ENCODE results near the gene PRG2. TPM values are rescaled to one million over a fixed set of nuclear protein-coding genes. Genes with fewer than 3 reads are reported as not detected.

PRG2 gene
- total RNA-seq, 1 experiment from 2014 or later: 0.57 TPM

DNA sequence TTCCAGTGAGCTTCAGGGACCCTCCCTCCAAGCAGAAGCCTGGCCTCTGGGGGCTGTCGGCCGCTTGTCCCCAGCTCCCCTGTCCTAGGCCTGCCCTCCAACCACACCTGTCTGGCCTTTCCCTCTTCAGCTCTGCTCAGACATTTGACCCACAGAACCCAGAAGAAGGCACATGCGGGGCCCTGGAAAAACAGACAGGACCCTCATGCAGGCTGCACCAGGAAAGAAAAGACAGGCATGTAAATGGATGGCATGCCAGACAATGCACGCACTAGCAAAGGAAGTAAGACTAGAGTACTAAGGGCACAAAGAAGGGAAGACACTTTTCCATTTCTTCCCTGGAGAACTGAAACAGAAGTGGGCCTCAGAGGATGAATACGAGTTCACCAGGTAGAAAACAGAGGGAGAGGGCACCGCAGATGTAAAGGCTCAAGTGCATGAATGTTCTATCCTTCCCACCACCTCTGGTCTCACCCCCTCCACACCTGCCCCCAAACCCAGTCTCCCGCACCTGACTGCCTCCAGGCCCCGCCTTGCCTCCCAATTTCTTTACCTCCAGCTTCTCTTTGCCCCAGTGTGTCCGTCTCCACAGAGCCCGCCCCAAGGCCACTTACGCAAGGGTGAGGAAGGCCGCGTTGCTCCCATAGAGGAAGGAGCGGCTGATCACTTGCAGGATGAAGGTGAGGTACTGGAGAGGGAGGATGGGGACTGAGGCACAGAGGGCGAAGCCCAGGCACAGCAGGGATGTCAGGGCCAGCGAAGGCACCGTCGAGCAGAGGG lies 19.1 kb upstream of the PRG2 start:
- H3K27ac Mint-ChIP-seq: no peak overlapping the region
- no peaks in the 10 kb centered on the region for H3K4me1 Mint-ChIP-seq
- CTCF ChIA-PET: interaction anchor here (0.8 kb wide), 1 partner anchor 30 kb away, joined by 3 read pairs; no protein-coding TSS in a partner anchor
- TF ChIP-seq, protein P1, sequence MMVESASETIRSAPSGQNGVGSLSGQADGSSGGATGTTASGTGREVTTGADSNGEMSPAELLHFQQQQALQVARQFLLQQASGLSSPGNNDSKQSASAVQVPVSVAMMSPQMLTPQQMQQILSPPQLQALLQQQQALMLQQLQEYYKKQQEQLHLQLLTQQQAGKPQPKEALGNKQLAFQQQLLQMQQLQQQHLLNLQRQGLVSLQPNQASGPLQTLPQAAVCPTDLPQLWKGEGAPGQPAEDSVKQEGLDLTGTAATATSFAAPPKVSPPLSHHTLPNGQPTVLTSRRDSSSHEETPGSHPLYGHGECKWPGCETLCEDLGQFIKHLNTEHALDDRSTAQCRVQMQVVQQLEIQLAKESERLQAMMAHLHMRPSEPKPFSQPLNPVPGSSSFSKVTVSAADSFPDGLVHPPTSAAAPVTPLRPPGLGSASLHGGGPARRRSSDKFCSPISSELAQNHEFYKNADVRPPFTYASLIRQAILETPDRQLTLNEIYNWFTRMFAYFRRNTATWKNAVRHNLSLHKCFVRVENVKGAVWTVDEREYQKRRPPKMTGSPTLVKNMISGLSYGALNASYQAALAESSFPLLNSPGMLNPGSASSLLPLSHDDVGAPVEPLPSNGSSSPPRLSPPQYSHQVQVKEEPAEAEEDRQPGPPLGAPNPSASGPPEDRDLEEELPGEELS (CRISPR knock-in tag; IDR thresholded peaks at IDR 0.05): no peak
- TF ChIP-seq NR1H2 (CRISPR knock-in tag; IDR thresholded peaks at IDR 0.05): no peak
- TF ChIP-seq, protein P2, sequence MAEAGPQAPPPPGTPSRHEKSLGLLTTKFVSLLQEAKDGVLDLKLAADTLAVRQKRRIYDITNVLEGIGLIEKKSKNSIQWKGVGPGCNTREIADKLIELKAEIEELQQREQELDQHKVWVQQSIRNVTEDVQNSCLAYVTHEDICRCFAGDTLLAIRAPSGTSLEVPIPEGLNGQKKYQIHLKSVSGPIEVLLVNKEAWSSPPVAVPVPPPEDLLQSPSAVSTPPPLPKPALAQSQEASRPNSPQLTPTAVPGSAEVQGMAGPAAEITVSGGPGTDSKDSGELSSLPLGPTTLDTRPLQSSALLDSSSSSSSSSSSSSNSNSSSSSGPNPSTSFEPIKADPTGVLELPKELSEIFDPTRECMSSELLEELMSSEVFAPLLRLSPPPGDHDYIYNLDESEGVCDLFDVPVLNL (CRISPR knock-in tag; IDR thresholded peaks at IDR 0.05; ENCODE audit: borderline replicate concordance, low read depth): no peak
- no peak for TF ChIP-seq ZNF671 (CRISPR knock-in tag; IDR thresholded peaks at IDR 0.05)
- TF ChIP-seq ZNF396 (CRISPR knock-in tag; IDR thresholded peaks at IDR 0.05; ENCODE audit: borderline replicate concordance): no peak
- TF ChIP-seq, protein P3, sequence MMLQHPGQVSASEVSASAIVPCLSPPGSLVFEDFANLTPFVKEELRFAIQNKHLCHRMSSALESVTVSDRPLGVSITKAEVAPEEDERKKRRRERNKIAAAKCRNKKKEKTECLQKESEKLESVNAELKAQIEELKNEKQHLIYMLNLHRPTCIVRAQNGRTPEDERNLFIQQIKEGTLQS (CRISPR knock-in tag; conservative IDR thresholded peaks at IDR 0.05): no peak
- TF ChIP-seq, protein P4, sequence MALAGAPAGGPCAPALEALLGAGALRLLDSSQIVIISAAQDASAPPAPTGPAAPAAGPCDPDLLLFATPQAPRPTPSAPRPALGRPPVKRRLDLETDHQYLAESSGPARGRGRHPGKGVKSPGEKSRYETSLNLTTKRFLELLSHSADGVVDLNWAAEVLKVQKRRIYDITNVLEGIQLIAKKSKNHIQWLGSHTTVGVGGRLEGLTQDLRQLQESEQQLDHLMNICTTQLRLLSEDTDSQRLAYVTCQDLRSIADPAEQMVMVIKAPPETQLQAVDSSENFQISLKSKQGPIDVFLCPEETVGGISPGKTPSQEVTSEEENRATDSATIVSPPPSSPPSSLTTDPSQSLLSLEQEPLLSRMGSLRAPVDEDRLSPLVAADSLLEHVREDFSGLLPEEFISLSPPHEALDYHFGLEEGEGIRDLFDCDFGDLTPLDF (CRISPR knock-in tag; IDR thresholded peaks at IDR 0.05): no peak
- TF ChIP-seq ZNF121 (CRISPR knock-in tag; IDR thresholded peaks at IDR 0.05): no peak
- TF ChIP-seq, protein P5, sequence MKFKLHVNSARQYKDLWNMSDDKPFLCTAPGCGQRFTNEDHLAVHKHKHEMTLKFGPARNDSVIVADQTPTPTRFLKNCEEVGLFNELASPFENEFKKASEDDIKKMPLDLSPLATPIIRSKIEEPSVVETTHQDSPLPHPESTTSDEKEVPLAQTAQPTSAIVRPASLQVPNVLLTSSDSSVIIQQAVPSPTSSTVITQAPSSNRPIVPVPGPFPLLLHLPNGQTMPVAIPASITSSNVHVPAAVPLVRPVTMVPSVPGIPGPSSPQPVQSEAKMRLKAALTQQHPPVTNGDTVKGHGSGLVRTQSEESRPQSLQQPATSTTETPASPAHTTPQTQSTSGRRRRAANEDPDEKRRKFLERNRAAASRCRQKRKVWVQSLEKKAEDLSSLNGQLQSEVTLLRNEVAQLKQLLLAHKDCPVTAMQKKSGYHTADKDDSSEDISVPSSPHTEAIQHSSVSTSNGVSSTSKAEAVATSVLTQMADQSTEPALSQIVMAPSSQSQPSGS (CRISPR knock-in tag; IDR thresholded peaks at IDR 0.05; ENCODE audit: borderline replicate concordance, low read depth): no peak
- TF ChIP-seq, protein P6, sequence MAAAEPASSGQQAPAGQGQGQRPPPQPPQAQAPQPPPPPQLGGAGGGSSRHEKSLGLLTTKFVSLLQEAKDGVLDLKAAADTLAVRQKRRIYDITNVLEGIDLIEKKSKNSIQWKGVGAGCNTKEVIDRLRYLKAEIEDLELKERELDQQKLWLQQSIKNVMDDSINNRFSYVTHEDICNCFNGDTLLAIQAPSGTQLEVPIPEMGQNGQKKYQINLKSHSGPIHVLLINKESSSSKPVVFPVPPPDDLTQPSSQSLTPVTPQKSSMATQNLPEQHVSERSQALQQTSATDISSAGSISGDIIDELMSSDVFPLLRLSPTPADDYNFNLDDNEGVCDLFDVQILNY (CRISPR knock-in tag; IDR thresholded peaks at IDR 0.05): no peak
- no peak for TF ChIP-seq ZNF423 (CRISPR knock-in tag; IDR thresholded peaks at IDR 0.05)
- no peaks in the 10 kb centered on the region for H3K9me3 Mint-ChIP-seq
- no peak overlapping the region for H3K4me3 Mint-ChIP-seq
- peaks cover 42% of the 10 kb centered on the region for H3K36me3 Mint-ChIP-seq
- DNase-seq (ENCODE audit: low spot score) (no peak), ATAC-seq (no peak)
- H3K27me3 Mint-ChIP-seq (ENCODE audit: low read depth): no peaks in the 10 kb centered on the region
- POLR2A ChIA-PET: no interaction called here

DNA sequence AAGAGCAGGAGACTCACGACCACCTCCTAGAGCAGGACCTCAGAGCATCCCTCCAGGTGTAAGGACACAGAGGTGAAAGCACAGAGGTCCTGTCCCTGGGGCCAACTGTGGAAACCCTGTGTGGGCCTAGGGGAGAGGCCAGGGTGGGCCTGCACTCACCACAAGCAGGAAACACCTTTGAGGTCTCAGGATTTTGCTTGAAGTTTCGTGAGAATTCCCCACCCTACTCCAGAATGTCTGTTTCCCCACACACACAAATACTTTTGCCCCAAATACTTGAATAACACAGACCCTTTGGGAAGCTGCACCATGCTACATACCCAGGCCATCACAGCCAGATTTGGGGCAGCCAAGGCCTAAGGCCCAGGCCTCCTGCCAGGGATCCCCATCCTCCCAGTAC lies 18.3 kb upstream of the PRG2 start:
- no peak overlapping the region for H3K4me3 Mint-ChIP-seq
- no peak for DNase-seq (ENCODE audit: low spot score)
- ChIA-PET POLR2A (no interaction called here), CTCF (interaction anchor here (0.6 kb wide), 1 partner anchor 40 kb away, joined by 3 read pairs; no protein-coding TSS in a partner anchor)
- H3K9me3 Mint-ChIP-seq: no peaks in the 10 kb centered on the region
- H3K36me3 Mint-ChIP-seq: peaks cover 37% of the 10 kb centered on the region
- ATAC-seq: no peak
- H3K27ac Mint-ChIP-seq: no peak overlapping the region
- TF ChIP-seq ZNF219 (CRISPR knock-in tag; IDR thresholded peaks at IDR 0.05; ENCODE audit: borderline replicate concordance) (no peak), NFYB (CRISPR knock-in tag; conservative IDR thresholded peaks at IDR 0.05; ENCODE audit: low read depth) (no peak), TCF7 (CRISPR knock-in tag; IDR thresholded peaks at IDR 0.05; ENCODE audit: low read depth) (no peak)
- no peaks in the 10 kb centered on the region for H3K4me1 Mint-ChIP-seq
- no peaks in the 10 kb centered on the region for H3K27me3 Mint-ChIP-seq (ENCODE audit: low read depth)

Data from WTC11 (cell line).